Stromal cell of bone marrow (primary cell): ENCODE data around the gene SLC17A8.
A peak's percentile ranks its signal among the peaks of the same experiment; 100 is the strongest.

Experiments used
- DNase-seq: peaks from one replicate; pipeline ENCODE4 v3.0.0-alpha.2; 2012; ENCODE audit warnings: low read depth

Gene SLC17A8

DNA sequence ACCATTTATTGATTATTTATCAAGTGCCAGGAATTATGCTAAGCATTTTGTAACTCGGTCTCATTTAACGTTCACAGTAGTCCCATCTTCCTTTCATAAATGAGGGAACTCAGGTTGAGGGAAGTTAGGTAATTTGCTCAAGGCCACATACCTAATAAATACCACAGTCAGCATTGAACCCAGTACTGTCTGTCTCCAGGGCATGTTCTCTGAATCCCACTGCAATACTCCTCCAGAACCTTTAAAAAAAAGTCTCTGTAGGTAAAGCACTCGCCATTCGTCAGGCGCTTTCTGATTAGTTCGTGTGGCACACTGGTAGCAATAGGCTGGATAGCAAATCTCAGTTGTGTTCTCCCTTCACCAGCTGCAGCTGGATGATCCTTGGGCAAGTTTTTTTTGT lies 14.3 kb downstream of the SLC17A8 start:
- no peak for DNase-seq

DNA sequence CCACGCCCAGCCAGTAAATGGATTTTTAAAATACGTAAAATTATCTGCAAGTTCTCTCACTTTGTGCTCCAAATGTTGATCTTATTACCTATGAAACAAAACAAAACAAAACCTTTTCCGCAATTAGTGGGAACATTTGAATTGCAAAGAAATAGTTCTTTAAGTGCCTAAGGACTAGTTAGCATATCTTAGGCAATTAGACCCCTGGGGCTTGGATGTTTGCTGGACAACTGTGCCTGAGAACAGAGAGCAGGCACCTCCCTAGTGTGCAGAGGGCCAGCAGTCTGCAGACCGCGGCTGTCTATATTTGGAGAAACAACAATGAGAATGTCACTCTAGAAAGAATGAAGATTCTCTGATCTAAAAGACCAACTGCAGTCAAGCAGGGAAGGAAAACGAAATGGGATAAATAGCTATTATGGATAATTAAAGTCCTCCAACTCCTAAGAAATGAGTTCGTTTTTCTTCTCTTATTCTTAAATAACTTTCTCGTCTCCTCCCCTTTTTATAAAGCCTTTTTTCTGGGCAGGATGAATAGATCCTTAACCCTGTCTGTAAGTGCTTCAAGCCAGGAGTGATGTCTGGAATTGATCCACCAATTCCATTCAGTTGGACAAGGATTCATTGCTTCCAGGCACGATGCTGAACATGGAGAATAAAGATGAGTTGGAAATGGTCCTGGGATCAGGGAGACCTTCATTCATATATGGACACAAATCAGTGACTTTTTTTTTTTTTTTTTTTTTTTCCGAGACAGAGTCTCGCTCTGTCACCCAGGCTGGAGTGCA lies 16.2 kb downstream of the SLC17A8 start:
- no peak for DNase-seq

DNA sequence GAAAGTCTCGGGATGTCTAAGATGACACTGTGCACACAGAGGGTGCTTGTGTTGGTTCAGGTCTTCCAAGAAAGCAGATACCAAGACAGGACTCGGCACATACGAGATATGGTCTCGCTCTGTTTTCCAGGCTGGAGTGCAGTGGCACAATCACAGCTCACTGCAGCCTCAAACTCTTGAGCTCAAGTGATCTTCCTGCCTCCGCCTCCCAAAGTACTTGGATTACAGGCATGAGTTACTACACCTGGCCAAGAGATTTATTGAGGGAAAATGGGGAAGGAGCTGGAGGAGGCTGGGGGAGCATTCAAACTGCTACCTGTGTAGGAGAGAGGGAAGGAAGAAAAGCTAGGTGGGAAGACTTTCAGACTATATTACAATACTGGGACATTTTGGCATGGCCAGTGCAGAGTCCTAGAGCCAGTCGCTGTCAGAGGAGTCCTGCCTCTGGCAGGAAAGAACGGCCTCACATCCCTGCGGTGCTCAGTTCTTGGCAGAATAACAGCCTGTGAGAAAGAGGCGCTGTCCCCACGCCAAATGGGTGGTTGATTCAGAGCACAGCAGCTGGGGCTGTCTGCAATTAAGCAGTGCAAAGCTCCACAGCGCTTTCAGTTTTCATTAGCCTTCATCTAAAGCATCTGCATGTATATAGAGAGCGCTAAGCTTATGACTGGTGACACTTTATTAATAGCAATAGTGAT lies 18.3 kb downstream of the SLC17A8 start:
- DNase-seq, result peak; percentile 57

GRCh38 chr12:100376161-100376560 lies 19.3 kb downstream of the SLC17A8 start:
- no peak for DNase-seq

- no peak for DNase-seq
Observed at GRCh38 chr12:100381379-100381778, 24.5 kb downstream of the SLC17A8 start.

DNA sequence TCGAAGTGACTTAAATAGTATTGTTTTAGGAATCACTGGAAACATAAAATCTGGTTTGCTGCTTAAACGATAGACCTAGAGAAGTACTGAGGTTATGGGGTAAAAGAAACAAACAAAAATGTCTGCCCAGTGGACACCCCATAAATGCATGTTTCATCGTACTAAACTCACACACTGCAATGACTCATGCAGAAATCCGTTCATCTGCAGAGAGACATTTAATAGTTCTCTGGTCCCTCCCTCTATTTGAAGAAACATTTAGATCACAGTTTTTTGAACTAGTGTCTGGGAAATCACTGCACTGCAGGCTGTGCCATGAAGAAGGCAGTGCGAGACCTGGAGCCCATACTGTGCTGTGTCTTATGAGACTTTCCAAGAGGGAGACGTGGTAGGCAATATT lies 25.5 kb downstream of the SLC17A8 start:
- DNase-seq, result no peak

DNA sequence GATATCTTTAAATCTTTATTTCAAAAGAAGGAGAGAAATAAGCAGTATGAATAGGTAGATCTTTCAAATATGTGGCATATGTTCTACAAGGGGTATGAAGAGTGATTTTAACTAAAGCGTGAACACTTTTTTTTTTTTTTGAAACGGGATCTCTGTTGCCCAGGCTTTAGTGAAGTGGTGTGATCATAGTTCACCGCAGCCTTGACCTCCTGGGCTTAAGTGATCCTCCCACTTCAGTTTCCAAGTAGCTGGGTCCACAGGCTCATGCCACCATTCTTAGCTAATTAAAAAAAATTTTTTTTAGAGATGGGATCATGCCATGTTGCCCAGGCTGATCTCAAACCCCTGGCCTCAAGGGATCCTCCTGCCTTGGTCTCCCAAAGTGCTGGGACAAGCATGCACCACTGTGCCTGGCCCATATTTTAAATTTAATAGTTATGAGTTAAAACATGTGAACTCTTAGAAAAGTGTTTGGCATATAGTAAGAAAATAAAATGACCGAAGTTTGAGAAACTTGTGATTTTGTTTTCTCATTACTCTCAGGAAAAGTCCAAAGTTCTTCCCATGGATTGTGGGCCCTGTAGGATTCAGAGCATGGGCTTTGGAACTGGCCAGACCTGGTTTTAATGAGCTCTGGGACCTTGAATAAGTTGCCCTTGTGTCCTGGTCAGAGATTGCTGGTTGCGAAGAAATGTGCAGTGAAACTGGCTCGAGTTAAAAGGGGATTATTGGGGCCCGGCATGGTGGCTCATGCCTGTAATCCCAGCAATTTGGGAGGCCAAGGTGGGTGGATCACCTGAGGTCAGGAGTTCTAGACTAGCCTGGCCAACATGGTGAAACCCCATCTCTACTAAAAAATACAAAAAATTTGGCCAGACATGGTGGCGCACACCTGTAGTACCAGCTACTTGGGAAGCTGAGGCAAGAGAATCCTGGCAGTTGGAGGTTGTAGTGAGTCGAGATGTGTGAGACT lies 27.0 kb downstream of the SLC17A8 start:
- DNase-seq, result no peak

- DNase-seq, result no peak
Observed at GRCh38 chr12:100384559-100384935, 27.7 kb downstream of the SLC17A8 start.

DNA sequence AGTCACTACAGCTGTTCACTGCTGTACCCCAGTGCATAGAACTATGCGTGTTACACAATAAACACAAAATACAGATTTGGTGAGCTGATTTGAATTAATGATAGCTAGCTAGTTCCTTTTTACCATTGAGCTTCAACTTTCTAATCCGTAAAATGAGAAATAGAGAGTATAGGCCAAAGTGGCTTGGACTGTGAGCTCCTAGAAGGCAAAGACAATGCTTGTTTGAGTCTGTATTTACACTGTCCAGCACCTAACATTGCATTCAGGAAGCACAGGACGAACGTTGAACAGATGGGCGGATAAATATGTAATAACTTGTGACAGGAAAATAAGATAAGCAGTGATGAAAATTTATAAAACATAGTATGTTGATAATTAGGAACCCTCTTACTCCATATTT lies 31.5 kb downstream of the SLC17A8 start:
- DNase-seq, result no peak

- DNase-seq, result no peak
Observed at GRCh38 chr12:100391856-100392255, 35.0 kb downstream of the SLC17A8 start.

- DNase-seq, result no peak
Observed at GRCh38 chr12:100393200-100393599, 36.3 kb downstream of the SLC17A8 start.

DNA sequence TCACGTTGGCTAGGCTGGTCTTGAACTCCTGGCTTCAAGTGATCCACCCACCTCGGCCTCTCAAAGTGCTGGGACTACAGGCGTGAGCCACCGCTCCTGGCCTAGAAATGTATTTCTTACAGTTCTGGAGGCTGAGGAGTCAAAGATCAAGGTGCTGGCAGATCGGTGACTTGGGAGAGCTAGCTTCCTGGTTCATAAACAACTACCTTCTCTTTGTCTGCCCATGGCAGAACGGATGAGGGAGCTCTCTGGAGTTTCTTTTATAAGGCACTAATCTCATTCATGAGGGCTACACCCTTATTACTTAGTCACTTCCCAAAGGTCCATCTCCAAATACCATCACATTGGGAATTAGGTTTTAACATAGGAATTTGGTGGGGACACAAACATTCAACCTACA lies 38.9 kb downstream of the SLC17A8 start:
- DNase-seq, result no peak

GRCh38 chr12:100398307-100398706 lies 41.4 kb downstream of the SLC17A8 start:
- DNase-seq, result no peak

DNA sequence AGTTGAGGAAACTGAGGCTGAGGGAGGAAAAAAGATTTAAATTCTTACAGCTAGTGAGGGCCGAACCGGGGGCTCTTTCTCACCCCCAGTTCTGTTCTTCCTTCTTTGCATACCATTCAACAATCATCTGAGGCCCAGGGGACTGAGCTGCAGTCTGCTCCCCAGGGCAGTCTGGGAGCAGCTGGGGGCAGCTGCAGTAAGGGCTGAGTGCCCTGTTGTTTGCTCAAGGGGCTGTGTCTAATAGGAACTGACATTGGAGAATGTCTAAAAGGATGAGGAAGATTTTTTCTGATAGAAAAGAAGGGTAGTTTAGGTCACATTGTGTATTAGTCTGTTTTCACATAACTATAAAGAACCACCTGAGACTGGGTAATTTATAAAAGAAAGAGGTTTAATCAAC lies 42.2 kb downstream of the SLC17A8 start:
- no peak for DNase-seq

GRCh38 chr12:100401660-100402059 lies 44.8 kb downstream of the SLC17A8 start:
- no peak for DNase-seq

DNA sequence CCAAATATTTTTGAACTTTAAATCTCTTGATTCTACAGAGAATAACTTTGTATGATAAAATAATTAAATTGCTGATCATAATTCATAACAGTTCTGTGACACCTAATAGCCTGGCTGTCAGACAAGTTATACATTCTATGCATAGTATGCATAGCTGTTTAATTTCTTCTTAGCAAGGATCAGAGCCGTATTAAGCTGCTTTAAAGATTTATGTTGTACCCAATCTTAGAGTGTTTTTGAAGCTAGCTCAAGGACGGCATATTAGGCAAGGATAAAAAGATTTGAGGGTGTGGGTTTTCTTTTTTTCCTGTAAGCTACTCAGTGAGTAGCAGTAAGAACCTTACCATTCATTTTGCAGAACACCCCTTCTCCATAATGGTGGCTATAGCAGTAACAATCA lies 45.9 kb downstream of the SLC17A8 start:
- DNase-seq, result no peak

- no peak for DNase-seq
Observed at GRCh38 chr12:100403446-100403845, 46.6 kb downstream of the SLC17A8 start.

DNA sequence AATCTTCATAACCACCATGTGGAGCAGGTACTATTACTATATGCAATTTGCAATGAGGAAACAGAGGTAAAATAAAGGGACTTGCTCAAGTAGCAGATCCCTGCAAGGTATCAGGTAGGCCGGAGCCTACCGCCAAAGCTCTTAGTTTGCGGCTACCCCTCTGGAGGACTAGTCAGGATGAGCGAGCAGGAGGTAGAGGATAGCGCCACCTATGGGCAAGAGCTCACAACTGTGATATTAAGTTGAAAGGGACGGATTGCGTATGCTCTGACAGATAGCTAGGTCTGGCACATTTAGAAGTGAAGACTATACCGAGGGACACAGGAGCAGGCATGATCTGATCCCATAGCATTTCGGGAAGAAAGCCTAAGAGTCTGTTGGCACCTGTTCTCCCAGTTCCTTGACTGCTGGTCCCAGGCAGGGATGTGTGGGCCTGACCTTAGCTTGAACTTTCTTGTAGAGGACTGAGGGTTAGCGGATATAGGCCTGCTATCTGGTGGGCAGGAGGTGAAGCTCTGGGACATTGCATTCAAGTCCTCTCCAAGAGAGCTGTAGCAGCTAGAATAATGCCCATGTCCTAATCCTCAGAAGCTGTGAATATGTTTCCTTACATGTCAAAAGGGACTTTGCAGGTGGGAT lies 48.0 kb downstream of the SLC17A8 start:
- DNase-seq, result peak; percentile 14

DNA sequence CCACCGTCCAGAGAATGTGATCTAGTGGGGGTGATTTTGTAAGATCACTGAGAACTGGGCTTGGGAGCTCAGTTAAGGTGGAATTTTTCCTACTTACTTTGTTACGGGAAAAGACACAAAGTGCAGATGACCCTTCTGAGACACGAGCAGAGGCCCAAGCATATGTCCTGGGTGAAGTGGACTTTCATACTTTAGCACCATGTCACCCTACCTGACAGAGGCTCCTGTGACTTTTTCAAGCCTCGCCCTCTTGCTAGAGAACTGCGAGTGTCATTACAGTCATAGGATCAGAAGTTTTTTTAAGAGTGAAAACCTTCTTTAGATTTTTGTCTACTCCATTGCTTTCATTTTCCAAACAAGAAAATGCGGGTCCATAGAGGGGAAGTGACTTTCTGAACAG lies 56.1 kb downstream of the SLC17A8 start:
- no peak for DNase-seq

GRCh38 chr12:100414739-100415138 lies 57.9 kb downstream of the SLC17A8 start:
- no peak for DNase-seq

DNA sequence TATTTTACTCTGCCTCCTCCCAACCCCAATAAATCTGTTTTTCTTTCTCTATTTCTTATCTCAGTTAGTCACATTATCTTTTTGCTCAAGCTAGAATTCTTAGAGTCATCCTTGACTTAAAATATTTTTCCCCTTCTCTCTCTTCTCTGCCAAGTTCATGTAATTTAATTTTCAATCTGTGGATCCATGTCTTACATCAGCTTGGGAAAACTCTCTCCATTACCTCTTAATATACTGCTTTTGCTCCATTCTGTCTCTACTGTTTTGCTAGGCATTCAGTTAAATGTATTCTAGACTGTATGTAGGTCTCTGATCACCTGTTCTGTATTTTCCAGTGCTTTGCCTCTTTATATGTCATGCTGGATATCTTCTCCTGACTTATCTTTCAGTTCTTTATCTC lies 65.8 kb downstream of the SLC17A8 start:
- no peak for DNase-seq

- DNase-seq, result no peak
Observed at GRCh38 chr12:100426145-100426544, 69.3 kb downstream of the SLC17A8 start.
